GM18870 (cell line): ENCODE measurements around the gene BAG2.

Experiments
- ATAC-seq: cut with Tn5 transposase; IDR thresholded peaks from one replicate; pipeline ENCODE4 v1.9.1; 2021; ENCODE audit warnings: moderate library complexity; ENCODE audit not compliant: unreplicated experiment

The BAG2 gene

DNA sequence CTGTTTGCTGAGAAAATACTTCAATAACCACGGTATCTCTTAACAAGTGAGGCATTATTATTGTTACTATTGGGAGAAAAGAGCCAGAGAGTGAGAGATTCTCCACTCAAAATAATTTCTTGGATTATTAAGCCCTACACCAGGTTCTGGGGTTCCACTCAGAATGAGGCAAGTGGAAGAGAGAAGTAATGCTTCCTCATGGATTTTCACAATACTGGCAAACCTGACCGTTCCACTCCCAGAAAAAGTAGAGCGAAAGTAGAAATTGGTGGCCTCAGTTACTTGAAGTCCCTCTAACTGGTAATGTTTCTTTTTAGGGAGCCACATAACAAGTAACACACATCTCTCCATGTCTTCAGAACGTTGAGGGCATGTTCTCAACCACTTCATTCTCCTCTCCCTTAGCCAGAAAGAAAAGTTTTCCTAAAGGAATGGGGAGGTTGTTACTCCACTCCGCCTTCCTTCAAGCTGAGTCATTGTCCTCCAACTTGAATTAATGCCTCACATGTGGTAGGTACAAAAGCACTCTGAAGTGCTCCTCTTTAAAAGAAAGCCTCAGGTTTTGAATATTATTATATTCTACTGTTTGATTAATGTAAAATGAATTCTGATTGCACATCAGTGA, 1.9 kb downstream of the BAG2 start:
- ATAC-seq, result no peak

DNA sequence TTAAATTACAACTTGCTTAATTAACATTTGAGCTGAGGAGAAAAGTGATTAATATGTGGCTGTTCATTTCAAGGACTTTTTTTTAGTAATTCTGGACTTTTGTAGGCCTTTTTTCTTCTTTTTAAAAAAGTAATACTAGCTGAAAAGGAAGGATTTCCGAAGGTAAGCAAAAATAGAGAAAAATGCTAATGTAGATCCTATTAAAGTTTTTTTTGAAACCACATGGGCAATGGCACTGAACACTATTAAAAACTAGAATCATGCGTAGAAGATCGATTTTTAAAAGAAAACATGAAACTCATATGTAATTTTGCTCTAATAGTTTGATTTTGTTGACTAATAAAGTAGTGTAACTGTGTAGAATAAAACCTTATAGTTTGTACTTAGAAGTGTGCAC, 2.4 kb downstream of the BAG2 start:
- no peak for ATAC-seq

DNA sequence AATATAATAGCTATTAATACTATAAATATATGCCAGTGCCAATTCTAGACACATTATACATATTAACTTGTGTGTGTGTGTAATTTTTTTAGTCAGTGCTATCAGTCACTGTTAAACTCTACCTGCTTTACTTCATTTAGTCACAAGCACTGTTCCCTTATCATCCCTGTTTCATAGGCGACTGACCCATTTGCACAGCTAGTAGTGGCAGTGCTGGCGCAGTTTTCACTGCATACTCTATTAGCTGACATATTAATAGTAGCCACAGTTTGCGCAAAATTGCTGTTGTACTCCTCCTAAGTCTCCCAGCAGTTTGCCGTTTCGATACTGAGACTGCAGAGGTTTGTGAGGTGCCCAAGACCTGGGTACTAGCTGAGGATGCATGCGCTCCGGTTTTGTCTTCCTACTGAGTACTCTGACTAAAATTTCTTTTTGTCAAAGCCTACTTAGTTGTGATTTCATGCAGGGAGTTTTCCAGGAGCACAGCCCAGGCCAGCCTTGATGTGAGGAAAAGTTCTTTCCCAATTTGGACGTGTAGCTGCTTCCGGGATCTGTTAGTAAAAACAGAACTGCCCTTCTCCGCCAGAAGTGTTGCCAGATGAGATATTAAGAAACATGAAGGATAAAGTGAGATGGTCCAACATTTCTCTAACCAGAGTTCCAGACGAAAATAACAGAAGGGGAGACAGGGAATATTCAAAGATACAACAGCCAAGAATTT, 5.6 kb downstream of the BAG2 start:
- no peak for ATAC-seq

DNA sequence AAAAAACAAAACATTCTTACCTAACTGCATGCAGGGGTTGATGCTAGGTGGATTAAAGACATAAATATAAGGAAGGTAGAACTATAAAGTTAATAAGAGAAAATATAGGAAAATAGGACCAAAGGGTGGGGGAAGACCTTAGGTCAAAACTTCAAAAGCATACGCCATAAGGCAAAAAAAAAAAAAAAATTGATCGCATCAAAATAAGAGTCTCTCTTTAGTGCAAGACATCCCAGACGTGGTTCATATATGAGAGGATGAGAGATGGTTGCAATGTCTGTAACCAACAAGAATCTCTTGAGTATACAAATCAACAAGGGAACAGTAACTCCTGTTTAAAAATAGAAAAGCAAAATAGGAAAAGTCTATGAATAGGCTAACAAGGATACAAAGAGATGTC, 8.5 kb downstream of the BAG2 start:
- no peak for ATAC-seq

DNA sequence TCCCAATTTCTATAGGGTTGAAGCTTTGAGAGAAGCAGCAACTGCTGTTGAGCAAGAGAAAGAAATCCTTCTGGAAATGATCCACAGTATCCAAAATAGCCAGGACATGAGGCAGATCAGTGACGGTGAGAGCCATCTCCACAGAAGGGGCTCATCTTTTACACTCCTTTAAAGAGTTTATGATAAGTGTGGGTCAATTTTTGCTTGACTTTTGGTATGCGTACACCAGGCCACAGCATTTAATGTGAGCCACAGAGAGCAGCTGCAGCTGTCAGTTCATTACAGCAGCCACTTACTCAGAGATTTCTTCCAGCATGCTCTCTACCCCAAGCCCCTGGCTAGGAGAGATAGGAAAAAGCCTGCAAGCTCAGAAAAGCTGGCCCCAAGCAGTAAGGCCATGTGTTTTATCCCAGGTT, 9.9 kb downstream of the BAG2 start:
- no peak for ATAC-seq

DNA sequence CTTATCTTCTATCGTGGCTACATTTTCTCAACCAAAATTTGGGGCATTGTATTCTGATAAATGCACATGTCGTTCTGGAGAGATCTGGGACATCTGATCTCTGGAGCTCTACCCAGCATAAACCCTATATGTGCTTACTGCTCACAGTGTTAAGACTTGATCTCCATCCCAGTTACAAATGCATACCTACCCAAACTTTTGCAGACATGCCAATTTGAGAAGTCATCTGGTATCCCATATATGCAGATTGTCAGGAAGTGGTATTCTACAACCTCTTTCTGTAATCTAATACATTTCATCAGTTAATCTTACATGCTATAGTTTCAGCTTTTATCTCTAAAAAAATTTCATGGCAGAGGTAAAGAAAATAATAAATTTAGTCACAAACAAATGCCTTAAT, 11.2 kb downstream of the BAG2 start:
- no peak for ATAC-seq

DNA sequence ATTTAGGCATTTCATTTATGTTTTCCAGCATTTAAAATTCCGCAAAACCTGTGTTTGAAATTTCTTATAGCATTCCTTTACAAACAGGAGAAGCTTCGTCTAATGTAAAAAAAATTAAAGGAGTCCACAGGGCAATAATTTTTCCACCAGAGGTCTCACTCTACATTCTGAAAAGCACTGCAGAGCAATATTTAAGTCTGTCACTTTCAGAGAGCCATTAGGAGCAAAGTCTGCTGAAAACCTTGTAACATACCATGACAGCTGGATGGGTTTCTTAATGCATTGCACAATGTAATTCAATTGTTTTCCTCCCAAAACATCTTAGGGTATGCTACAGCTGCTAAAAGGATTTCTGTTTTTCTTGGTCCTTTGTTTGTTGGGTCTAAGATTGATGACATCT, 18.0 kb downstream of the BAG2 start:
- ATAC-seq, result no peak

DNA sequence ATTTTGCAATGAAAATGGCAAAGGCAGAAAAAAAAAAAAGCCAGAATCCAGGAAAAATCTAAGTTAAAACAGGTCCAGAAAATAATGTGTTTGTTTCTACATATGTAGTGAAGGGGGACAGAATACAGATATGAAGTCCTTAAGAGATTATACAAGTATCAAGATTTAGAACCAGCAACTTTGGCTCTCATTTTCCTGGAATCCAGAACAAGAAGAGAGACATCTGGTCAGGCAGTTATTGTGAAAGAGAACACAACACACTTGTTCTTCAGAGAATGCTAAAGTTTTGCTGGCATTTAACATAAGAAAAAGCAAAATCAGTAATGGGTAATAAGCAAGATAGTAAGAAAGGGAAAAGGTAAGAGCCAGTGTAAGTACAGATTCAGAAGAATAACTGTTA, 21.1 kb downstream of the BAG2 start:
- no peak for ATAC-seq

DNA sequence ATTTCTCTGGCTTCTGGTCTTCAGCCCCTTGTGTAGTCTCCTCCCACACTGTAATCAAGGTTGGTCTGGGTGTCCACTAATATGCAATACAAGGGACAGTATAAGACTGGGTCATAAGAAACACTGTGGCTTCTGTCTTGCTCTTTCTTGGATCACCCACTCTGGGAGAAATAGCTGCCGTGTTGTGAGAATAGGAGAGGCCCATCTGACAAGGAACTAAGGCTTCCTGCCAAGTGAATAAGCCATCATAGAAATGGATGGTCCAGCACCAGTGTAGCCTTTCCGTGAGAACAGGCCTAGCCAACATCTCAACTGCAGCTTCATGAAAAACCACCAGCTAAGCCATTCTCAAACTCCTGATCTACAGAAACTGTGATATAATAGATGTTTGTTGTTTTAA, 23.3 kb downstream of the BAG2 start:
- no peak for ATAC-seq

DNA sequence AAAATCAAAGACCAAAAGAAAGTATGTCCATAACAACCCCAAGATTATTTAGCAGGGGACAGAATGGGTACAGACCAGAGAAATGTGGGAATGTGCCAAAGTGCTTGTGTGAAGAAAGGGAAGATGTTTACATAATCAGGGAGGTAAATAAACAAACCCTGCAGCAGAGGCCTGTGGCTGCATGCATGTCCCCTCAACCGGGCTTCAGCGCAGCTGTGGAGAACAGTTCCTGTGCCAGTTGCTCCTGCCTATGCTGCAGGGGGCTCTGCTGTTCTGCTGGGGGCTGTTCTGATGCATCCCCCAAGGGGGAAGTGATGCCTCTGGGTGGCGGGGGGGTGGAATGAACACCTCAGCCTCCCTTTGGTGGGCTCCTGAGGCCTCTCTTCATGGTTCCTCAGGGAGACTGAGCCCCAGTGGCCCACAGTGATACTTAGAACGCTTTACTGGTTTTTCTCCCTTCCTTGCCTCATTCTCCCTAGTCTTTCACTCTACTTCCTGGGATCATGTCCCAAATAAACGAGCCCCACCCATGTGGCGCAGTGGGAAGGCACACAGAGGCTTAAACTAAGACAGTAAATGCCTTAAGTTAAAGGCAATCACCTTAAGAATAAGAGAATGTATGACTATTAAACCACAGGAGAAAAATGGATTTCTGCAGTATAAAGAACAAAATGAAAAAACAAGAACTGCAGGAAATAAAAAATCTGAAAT, 27.0 kb downstream of the BAG2 start:
- no peak for ATAC-seq

DNA sequence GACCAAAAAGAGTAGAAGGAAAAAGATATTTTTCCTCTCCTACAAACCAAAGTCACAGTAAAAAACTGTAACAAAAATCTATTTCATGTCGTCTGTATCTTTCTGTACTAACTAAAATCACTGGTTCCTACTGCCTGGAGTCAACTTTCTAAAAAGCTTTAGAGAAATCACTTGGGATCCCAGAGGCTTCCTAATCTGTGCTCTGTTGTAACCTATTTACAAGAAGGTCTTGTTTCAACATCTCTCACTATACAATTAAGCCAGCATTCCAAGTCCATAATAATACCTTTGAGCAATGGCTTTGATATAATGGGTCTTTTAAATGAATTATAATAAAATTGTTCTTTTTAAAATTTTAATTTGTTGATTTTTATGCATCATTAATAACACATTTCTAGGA, 29.6 kb downstream of the BAG2 start:
- no peak for ATAC-seq

DNA sequence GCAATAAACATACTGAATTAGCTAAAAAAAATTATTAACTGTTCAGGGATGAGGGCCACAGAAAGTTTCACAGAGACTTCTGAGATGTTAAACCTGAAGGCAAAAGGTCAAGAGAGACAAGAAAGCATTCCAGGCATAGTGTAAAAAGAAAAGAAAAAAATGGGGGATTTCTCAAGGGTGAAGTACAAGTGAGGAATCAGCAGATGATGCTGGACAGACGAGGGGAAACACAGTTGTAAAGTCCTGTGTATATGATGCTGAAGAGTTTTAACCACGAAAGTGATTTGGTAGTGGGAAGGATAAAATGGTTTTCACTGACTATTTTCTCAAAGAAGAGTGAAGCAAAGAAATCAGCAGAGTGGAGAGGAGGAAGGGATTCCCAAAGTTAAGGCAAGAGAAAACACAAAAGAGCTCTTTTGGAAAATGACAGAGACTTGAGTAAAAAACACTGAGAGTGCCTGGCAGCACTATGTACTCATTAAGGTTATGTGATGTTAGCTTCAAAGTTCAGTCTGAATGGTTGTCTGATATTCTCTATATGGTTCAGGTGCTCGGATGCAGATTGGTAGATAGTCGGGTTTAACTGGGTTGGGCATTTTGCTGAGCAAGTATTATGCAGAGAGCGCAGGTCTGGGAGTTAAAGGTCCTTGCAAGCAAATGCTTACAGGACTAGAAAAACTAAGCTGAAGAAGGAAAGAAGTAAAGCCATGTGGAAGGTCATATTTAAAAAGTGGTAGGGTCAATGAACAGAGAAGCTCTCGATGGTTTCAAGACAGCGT, 33.6 kb downstream of the BAG2 start:
- no peak for ATAC-seq

DNA sequence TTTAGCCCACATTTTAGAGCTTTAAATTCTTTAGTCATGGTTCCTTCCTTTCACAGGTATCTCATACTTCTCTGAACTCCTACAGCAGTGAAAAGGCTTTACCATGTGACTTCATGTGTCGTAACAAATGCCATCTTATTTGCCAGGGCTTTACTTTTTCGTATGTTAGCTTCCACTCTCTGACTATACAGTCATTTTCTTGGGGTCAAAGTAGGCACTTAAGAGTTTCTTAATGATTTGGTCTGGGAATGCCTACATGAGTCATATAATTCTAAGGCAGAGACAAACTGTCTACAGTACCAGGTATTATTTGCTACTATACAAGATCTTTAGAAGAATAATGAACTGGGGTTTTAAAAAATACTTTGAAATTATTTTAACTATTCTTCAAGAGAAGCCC, 35.0 kb downstream of the BAG2 start:
- no peak for ATAC-seq

DNA sequence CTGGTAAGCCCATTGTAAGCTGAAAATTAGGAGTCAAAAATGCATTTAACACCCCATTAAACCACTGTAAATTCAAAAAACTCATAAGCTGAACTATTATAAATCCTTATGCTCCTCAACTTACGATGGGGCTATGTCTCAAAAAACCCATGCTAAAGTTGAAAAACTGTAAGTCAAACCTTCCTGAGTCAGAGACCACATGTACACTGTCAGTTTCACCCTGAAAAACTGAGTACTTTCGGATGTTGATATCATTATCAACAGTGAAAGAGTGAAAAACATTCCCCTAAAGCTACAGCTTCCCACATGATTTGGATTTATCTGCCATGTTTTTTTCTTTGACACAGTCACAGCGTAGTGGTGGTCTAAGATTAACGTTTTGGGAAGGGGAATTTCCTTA, 35.7 kb downstream of the BAG2 start:
- ATAC-seq, result no peak

DNA sequence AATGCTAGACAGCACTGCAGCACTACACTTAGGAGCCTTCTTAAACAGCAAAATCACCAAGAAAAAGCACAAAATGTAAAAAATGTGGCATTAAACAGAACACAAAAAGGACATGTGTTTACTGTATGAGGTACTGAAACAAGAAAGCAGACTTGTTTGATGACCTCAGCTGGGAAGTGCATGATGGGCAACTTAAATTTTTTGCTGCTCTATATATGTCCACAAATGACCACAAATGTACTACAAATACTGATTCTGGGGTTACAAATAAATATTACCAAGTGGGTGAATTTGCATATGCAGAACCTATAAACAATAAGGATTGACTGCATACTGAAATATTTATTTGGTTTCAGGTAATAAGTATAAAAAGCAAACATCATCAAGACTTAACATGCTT, 36.9 kb downstream of the BAG2 start:
- ATAC-seq, result no peak

DNA sequence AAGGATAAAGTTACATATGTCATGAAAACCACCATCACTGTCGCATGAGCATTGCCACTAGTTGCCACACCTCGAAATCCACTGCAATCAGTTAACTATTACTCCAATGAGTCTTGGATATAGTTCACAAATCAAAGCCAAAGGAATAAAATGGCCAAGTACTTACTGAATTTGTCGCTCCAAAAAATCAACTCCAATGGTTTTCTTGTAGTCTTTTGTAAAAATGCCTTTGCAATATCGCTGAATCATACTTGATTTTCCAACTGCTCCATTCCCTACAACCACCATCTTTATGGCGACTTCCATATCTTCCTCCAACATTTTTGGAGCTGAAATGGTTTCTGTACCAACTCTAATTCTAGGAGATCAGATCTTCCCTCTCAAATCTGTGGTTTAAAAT, 37.9 kb downstream of the BAG2 start:
- ATAC-seq, result no peak

DNA sequence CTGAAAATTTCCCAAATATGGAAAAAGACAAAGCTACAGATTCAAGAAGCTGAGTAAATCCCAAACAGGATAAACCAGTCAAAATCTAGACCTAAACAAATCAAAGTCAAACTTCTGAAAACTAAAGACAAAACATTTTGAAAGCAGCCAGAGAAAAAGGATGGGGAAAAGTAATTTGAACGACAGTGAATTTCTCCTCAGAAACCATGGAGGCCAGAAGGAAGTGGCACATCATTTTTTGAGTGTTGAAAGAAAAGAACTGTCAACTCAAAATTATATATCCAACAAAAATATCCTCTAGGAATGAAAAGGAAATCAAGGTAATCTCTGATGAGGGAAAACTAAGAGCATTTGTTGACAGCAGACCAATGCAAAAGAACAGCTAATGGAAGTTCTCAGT, 43.1 kb downstream of the BAG2 start:
- ATAC-seq, result no peak

DNA sequence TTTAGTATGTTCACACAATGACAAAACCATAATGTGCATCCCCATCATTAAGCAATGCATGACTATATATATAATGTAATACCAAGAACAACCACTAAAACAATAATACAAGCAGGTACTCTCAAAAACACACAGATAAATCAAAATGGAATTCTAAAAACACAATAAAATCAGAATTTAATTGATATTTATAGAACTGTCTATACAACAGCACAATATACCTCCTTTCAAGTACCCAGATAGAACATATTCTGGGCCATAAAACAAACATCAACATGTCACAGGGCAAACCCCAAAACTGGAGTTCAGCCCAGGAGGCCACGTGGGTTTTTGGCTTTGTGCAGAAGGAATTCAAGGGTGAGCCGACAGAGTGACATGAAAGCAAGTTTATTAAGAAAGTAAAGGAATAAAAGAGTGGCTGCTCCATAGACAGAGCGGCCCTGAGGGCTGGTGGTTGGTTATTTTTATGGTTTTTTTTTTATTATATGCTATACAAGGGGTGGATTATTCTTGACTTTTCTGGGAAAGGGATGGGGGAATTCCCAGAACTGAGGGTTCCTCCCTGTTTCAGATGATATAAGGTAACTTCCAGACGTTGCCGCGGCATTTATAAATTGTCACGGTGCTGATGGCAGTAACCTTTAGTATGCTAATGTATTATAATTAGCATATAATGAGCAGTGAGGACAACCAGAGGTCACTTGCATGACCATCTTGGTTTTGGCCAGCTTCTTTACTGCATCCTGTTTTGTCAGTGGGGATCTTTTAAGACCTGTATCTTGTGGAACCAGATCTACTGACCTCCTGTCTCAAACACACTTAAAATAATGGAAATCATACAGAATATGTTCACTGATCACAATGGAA, 44.3 kb downstream of the BAG2 start:
- ATAC-seq, result no peak

DNA sequence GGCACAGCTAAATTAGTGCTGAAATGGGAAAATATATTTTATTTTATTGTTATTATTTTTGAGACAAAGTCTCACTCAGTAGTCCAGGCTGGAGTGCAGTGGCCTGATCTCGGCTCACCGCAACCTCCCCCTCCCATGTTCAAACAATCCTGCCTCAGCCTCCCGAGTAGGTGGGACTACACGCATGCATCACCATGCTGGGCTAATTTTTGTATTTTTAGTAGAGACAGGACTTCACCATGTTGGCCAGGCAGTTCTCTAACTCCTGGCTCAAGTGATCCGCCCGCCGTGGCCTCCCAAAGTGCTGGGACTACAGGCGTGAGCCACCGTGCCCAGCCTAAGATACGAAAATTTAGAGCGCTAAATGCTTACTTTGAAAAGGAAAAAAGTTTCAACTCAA, 45.1 kb downstream of the BAG2 start:
- no peak for ATAC-seq

DNA sequence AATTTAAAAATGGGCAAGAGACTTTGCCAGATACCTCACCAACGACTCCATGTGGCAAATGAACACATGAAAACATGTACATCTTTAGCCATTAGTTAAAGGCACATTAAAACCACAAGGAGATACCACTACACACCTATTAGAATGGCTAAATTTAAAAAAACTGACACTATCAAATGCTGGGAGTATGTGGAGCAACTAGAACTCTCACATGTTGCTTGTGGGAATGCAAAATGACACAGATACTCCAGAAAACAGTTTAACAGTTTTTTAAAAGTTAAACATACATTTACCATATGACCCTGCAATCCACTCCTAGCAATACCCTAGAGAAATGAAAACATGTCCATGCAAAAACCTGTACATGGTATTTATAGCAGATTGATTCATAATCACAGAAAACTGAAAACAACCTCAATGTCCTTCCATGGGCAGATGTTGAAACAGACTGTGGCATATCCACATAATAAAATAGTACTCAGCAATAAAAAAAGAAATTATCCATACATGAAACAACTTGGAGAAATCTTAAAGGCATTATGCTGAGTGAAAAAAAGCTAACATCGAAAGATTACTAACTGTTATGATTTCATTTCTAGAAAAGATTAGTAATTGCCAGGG, 48.1 kb downstream of the BAG2 start:
- ATAC-seq, result no peak
